Effector memory CD8-positive, alpha-beta T cell (primary cell): Measurements from ENCODE around the gene ACAD9.
"Not testable (repeated sequence)": the region's sequence is repeated elsewhere in the genome, so short reads cannot be mapped to it uniquely, and the experiment has no call there.

Experiments
- ATAC-seq: fragments of 150-1000 bp; cut with Tn5 transposase; replicated peaks from 2 replicates; pipeline ENCODE4 v1.10.0; 2021; ENCODE audit warnings: mild to moderate bottlenecking, moderate library complexity
- DNase-seq, 3 experiments: peaks; one replicate each; pipeline ENCODE4 v3.0.0; 2021
- H3K27ac Mint-ChIP-seq, 2 donors: one replicate each; pipeline ENCODE4 v1.8.0; 2022; ENCODE audit warnings: mild to moderate bottlenecking in 2 of 2, mixed read lengths in 2 of 2, moderate library complexity in 2 of 2
- H3K27me3 Mint-ChIP-seq, 2 donors: one replicate each; pipeline ENCODE4 v1.8.0; 2022; ENCODE audit warnings: mixed read lengths in 2 of 2
- H3K36me3 Mint-ChIP-seq: one replicate; pipeline ENCODE4 v1.8.0; 2022; ENCODE audit warnings: mild to moderate bottlenecking, moderate library complexity, mixed read lengths; ENCODE audit not compliant: insufficient read depth
- H3K4me1 Mint-ChIP-seq, 2 donors: one replicate each; pipeline ENCODE4 v1.8.0; 2022; ENCODE audit warnings: low read depth in 2 of 2, mixed read lengths in 2 of 2
- H3K4me3 Mint-ChIP-seq, 2 donors: one replicate each; pipeline ENCODE4 v1.8.0; 2022; ENCODE audit warnings: mild to moderate bottlenecking in 2 of 2, mixed read lengths in 2 of 2, moderate library complexity in 2 of 2
- H3K9me3 Mint-ChIP-seq, 2 donors: one replicate each; pipeline ENCODE4 v1.8.0; 2022; ENCODE audit warnings: mixed read lengths in 2 of 2
- total RNA-seq, 9 experiments: gene quantifications; one replicate each; lab custom pipeline; 2026; lab: John Stamatoyannopoulos, UW

The ACAD9 gene
- total RNA-seq: 47.7 to 105 (median 65.5) reads per million in 9 experiments

GRCh38 chr3:128879125-128879969 lies at the start of gene ACAD9:
Gene ACAD9, plus strand, starts transcription at chr3:128879620. Its CDS starts 72 bp downstream, at chr3:128879692.
- DNase-seq: peak; percentile 95 to 96 (median 95)
- Mint-ChIP-seq H3K27me3 (no peaks in the 10 kb centered on the region), H3K27ac (peak within 1 kb of the TSS; percentile 93 to 97), H3K36me3 (peaks cover 33% of the 10 kb centered on the region), H3K4me1 (peaks cover 45 to 49% of the 10 kb centered on the region in 2 donors), H3K9me3 (no peaks in the 10 kb centered on the region), H3K4me3 (peak within 1 kb of the TSS; percentile 77 to 91)
- peak; percentile 95 for ATAC-seq

GRCh38 chr3:128829925-128830625 lies 49.3 kb upstream of the ACAD9 start:
- H3K27ac Mint-ChIP-seq, ATAC-seq, H3K36me3 Mint-ChIP-seq, H3K27me3 Mint-ChIP-seq, H3K9me3 Mint-ChIP-seq, DNase-seq, H3K4me1 Mint-ChIP-seq, H3K4me3 Mint-ChIP-seq: not testable (repeated sequence)

- not testable (repeated sequence) for DNase-seq, H3K4me1 Mint-ChIP-seq, H3K4me3 Mint-ChIP-seq, H3K27ac Mint-ChIP-seq, ATAC-seq, H3K36me3 Mint-ChIP-seq, H3K27me3 Mint-ChIP-seq, H3K9me3 Mint-ChIP-seq
These were observed 48.7 kb upstream of the ACAD9 start for GRCh38 chr3:128830762-128831161.

- H3K9me3 Mint-ChIP-seq, ATAC-seq, H3K4me3 Mint-ChIP-seq, H3K4me1 Mint-ChIP-seq, H3K36me3 Mint-ChIP-seq, H3K27me3 Mint-ChIP-seq, H3K27ac Mint-ChIP-seq, DNase-seq: not testable (repeated sequence)
These were observed 46.4 kb upstream of the ACAD9 start for GRCh38 chr3:128832979-128833378.

GRCh38 chr3:128835096-128835495 lies 44.3 kb upstream of the ACAD9 start:
- no peaks in the 10 kb centered on the region for H3K9me3 Mint-ChIP-seq
- no peaks in the 10 kb centered on the region for H3K27me3 Mint-ChIP-seq
- DNase-seq (no peak), ATAC-seq (no peak)
- H3K27ac Mint-ChIP-seq: no peak overlapping the region
- no peaks in the 10 kb centered on the region for H3K4me1 Mint-ChIP-seq
- H3K4me3 Mint-ChIP-seq: no peak overlapping the region
- H3K36me3 Mint-ChIP-seq: no peaks in the 10 kb centered on the region

- H3K9me3 Mint-ChIP-seq: no peaks in the 10 kb centered on the region
- peaks cover 3% of the 10 kb centered on the region for H3K36me3 Mint-ChIP-seq
- no peaks in the 10 kb centered on the region for H3K27me3 Mint-ChIP-seq
- H3K4me3 Mint-ChIP-seq: no peak overlapping the region
- no peak for ATAC-seq
- peak overlapping the region in 1 of 2 donors; percentile 29 for H3K27ac Mint-ChIP-seq
- peaks cover 10 to 11% of the 10 kb centered on the region in 2 donors for H3K4me1 Mint-ChIP-seq
- DNase-seq: no peak
These were observed 37.2 kb upstream of the ACAD9 start for GRCh38 chr3:128841926-128842920.

- Mint-ChIP-seq H3K9me3 (no peaks in the 10 kb centered on the region), H3K36me3 (peaks cover 3% of the 10 kb centered on the region), H3K27me3 (no peaks in the 10 kb centered on the region), H3K27ac (no peak overlapping the region), H3K4me1 (peaks cover 10 to 11% of the 10 kb centered on the region in 2 donors), H3K4me3 (peak overlapping the region; percentile 17 to 75)
- DNase-seq: no peak
- no peak for ATAC-seq
These were observed 34.9 kb upstream of the ACAD9 start for GRCh38 chr3:128844502-128844901.

- Mint-ChIP-seq H3K9me3 (no peaks in the 10 kb centered on the region), H3K36me3 (peaks cover 3% of the 10 kb centered on the region), H3K4me1 (peaks cover 10 to 11% of the 10 kb centered on the region in 2 donors), H3K27me3 (no peaks in the 10 kb centered on the region), H3K27ac (peak overlapping the region; percentile 77 to 88), H3K4me3 (peak overlapping the region; percentile 75 to 83)
- no peak for ATAC-seq
- no peak for DNase-seq
These were observed 34.2 kb upstream of the ACAD9 start for GRCh38 chr3:128845119-128845777.

GRCh38 chr3:128845778-128846485 lies 33.5 kb upstream of the ACAD9 start:
- Mint-ChIP-seq H3K4me1 (peaks cover 10 to 11% of the 10 kb centered on the region in 2 donors), H3K36me3 (peaks cover 3% of the 10 kb centered on the region), H3K9me3 (no peaks in the 10 kb centered on the region), H3K27ac (peak overlapping the region; percentile 77 to 88), H3K4me3 (peak overlapping the region; percentile 75 to 83), H3K27me3 (no peaks in the 10 kb centered on the region)
- ATAC-seq (peak; percentile 86), DNase-seq (peak; percentile 69 to 76 (median 74))

GRCh38 chr3:128846486-128846891 lies 32.9 kb upstream of the ACAD9 start:
- ATAC-seq: peak; percentile 24
- peak overlapping the region; percentile 75 to 83 for H3K4me3 Mint-ChIP-seq
- DNase-seq: no peak

GRCh38 chr3:128847666-128848370 lies 31.6 kb upstream of the ACAD9 start:
- peaks cover 10 to 11% of the 10 kb centered on the region in 2 donors for H3K4me1 Mint-ChIP-seq
- peak overlapping the region in 1 of 2 donors; percentile 57 for H3K27ac Mint-ChIP-seq
- no peaks in the 10 kb centered on the region for H3K9me3 Mint-ChIP-seq
- DNase-seq: no peak
- no peak overlapping the region for H3K4me3 Mint-ChIP-seq
- ATAC-seq: no peak
- H3K36me3 Mint-ChIP-seq: no peaks in the 10 kb centered on the region
- H3K27me3 Mint-ChIP-seq: no peaks in the 10 kb centered on the region

More at GRCh38 chr3:128846486-128846891, 32.9 kb upstream of the ACAD9 start:
- Mint-ChIP-seq H3K36me3 (no peaks in the 10 kb centered on the region), H3K4me1 (peaks cover 10 to 11% of the 10 kb centered on the region in 2 donors), H3K27ac (peak overlapping the region; percentile 77 to 88), H3K9me3 (no peaks in the 10 kb centered on the region), H3K27me3 (no peaks in the 10 kb centered on the region)
